Kidney tubule cell (primary cell): ENCODE data around the gene PRMT3.
"Not testable (repeated sequence)": the region's sequence is repeated elsewhere in the genome, so short reads cannot be mapped to it uniquely, and the experiment has no call there.

ENCODE experiments used
- DNase-seq: peaks from one replicate; pipeline ENCODE4 v3.0.0-alpha.2; 2018; ENCODE audit warnings: low spot score

Gene PRMT3

DNA sequence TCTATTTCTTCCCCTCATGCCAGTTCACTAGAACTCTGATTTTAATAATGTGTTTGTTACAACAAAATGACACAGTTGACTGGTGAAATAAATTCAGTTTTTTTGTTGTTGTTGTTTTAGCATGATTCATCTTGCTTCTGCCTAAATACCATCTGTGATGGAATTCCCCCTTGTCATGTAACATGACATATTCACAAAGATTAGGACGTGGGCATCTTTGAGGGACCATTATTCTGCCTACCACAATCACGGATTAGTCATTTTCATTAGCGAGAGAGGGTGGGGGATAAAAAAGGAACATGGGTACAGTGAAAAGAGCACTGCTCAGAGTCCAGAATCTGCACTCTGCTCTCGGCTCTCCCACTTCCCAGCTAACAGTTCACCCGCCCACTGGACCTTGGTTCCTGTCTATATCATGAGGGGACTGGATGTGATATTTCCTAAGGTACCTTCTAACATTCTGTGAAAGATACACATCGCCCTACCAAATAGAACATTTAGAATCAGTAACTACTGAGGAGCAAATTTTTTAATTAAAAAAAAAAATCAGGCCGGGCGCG lies 12.7 kb upstream of the PRMT3 start:
- DNase-seq, result no peak

DNA sequence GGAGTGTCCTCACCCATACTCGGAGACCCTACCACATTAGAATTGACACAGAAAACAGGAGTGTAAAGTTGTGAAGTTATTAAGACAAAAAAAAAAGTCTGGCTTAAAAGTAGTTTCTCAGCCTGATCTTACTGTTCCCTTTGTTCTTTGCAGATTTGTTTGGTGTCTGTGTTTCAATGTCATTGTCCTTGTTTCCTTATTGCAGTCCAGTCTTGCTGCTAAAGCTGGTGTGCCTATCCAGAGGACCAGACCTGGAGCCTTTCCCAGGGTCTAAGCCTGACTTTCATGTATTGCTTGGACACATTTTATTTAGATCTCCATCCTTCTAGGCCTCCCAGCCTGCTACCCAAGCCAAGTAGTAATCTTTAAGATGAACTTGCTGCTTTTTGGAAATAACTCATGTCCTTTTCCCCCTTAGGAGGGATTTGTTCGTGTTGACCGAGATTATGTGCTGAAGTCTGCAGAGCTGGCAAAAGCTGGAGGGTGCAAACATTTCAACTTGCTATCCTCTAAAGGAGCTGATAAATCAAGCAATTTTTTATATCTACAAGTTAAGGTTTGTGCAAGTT lies 11.3 kb upstream of the PRMT3 start:
- no peak for DNase-seq

DNA sequence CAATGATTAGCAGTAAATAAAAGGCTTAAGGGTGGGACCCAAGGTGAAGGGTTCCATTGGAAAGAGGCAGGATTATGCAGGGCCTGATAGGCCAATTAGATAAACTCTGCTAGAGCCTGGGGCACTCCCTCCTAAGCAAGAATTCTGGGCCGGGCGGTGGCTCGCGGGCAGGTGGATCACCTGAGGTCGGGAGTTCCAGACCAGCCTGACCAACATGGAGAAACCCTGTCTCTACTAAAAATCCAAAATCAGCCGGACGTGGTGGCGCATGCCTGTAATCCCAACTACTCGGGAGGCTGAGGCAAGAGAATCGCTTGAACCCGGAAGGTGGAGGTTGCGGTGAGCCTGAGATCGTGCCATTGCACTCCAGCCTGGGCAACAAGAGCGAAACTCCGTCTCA lies 1.5 kb upstream of the PRMT3 start:
- DNase-seq, result not testable (repeated sequence)

GRCh38 chr11:20388096-20389055 lies 860 bp downstream of the PRMT3 start:
- DNase-seq, result peak; percentile 38

GRCh38 chr11:20397281-20397680 lies 9.8 kb downstream of the PRMT3 start:
- peak; percentile 75 for DNase-seq

- DNase-seq, result no peak
These were observed 12.0 kb downstream of the PRMT3 start for GRCh38 chr11:20399498-20399897.

DNA sequence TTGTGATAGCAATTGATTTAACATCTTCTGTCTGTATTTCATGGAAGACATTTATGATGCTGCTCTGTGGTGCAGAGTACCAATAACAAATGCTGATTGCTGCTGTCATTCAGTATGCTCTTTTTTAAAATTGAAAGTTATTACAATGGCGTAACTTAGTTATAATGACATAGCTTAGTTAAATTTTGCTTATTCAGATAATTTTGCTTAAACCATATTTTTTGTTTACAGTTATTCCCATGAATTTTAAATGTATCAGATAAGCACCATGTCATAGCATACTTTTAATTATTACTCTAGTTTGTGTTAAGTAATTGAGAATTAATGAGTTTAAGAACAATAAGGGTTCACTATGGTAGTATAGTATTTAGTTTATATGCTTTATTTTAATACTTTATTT lies 15.5 kb downstream of the PRMT3 start:
- DNase-seq, result no peak

GRCh38 chr11:20406484-20406883 lies 19.0 kb downstream of the PRMT3 start:
- no peak for DNase-seq

- DNase-seq, result no peak
These were observed 19.8 kb downstream of the PRMT3 start for GRCh38 chr11:20407344-20407743.

GRCh38 chr11:20415432-20415831 lies 27.9 kb downstream of the PRMT3 start:
- no peak for DNase-seq

DNA sequence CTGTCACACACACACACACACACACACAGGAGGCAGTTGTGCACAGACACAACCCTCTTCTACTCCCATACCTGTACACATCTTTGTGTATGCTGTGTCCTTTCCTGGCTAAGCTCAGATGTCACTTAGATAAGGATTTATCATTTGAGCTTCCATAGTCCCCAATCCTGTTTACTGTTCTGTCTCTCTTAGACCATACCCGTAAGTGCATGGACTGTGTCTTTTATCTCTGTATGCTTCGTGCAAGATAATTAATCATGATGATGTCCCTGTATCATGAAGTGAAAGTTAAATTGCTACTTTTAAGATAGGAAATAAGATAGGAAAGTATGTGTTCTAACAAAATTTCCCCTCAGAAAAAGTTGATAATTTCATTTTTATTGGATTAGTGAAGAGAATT lies 30.3 kb downstream of the PRMT3 start:
- no peak for DNase-seq

- no peak for DNase-seq
These were observed 34.4 kb downstream of the PRMT3 start for GRCh38 chr11:20421946-20422345.

DNA sequence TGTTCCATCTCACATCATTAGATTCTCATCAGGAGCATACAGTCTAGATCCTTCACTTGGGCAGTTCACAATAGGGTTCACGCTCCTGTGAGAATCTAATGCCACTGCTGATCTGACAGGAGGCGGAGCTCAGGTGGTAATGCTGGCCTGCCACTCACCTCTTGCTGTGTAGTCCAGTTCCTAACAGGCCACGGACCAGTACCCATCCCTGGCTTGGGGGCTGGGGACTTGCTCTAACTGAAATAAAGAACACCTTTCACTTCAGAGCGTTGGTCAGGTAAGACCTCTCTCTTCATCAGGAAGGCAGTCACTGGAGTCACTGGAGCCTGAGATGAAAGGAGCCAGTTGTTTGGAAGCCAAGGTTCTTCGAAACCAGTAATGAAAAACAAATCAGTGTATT lies 41.7 kb downstream of the PRMT3 start:
- no peak for DNase-seq

DNA sequence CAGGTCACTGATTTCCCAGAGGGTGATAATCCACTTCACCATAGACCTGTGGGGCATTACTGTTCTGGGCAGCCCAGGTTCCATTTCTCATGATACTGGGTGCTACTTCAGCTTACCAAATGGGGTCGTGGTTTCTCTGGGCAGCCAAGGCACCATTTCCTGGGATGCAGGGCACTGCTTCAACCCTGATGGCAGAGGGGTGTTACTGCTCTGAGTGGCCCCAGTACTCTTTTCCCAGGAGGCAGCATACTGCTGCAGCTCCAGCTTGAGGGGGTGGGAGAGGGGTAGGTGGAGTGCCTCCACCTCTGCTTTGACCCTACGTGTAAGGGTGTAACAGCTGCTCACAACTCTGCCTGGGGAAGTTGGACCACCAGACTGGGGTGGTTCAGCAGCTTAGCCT lies 51.1 kb downstream of the PRMT3 start:
- no peak for DNase-seq

DNA sequence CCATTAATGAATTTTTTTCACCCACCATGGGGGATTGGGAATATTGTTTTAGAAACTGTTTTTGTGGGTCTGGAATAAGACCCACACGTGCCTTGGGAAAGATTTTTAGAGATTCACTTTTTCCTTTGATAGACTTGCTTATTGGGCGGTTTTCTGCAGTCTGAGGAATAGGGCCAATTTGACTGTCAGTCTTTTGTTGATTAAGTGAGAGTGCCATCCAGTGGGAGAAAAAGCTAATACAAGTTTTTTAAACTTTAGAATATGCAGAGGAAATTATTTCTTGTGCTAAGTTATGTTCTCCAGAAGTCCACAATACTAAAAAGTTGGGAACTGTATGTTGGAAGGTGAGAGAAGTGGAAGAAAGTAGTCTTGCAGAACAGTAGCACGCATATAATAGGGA lies 56.1 kb downstream of the PRMT3 start:
- DNase-seq, result peak; percentile 23

- no peak for DNase-seq
These were observed 57.0 kb downstream of the PRMT3 start for GRCh38 chr11:20444535-20444934.

- no peak for DNase-seq
These were observed 61.3 kb downstream of the PRMT3 start for GRCh38 chr11:20448834-20449233.

DNA sequence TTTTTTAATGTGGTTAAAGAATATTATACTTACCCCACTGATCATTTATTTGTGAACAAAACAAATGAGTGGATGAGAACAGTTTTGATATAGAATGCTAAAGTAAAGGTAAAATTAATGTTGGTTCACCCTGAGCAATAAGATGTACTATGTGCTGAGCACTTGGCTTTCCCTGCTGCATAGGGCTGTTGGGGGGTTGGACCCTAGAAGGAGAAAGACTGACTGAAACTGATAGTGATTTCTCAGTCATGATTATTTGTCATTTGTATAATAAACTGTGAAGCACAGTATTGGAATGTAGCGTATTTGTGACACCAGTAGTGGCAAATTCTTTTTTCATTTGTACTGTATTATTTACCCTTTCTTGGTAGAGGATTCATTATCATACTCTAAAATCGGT lies 63.3 kb downstream of the PRMT3 start:
- no peak for DNase-seq

DNA sequence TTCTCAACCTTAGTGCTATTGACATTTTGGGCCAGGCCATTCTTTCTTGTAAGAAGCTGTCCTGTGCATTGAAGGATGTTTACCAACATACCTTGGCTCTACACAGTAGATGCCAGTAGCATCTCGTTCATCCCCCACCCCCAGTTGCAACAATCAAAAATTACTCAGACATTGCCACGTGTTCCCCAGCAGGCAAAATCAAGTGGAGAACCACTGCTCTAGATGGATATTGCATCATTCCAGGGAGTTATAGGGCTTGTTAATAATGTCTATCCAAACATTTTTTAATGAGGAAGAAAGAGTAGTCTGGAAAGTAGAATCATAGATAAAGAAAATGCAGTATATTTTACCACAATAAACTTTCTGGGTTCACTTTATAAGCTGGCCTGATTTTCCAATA lies 64.1 kb downstream of the PRMT3 start:
- no peak for DNase-seq

GRCh38 chr11:20452585-20452984 lies 65.1 kb downstream of the PRMT3 start:
- DNase-seq, result no peak

GRCh38 chr11:20453657-20454316 lies 66.3 kb downstream of the PRMT3 start:
- no peak for DNase-seq

DNA sequence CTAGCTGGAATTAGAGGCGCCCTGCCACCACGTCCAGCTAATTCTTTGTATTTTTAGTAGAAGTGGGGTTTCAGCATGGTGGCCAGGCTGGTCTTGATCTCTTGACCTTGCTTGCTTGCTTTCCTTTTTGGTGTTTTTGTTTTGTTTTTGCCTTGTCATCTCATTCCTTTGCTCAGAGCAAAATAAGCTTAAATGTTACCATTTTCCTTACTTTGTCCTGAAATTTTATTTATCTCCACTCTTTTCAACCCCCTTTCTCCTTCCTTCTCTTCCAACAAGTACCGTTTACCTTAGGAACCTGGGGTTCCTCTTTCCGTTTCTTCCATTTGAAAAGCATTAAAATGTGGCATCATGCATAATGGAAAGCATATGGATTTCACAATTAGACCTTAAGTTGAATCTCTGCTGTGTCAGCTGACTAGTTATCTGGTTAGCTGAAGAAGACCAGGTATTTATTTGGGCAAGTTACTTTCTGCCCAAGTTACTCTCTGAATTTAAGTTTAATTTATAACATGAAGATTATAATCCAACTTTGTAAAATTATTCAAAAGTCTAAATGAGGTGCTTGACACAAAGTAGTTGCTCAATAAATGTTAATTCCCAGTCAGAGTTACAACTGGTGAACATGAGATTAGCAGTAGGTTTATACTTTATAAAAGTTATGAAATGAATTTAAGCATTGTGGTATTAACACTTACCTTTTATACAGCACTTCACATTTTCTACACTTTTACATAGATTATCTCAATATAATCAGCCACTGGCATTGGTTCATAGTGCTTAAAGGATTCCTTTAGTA lies 69.7 kb downstream of the PRMT3 start:
- no peak for DNase-seq
